GM23338 (cell line): Measurements from ENCODE around the gene BIRC7. TPM values are rescaled to one million over a fixed set of nuclear protein-coding genes. Genes with fewer than 3 reads are reported as not detected.

ENCODE experiments used
- ATAC-seq: fragments of 200-7000 bp; cut with Tn5 transposase; 3 replicates; pipeline ENCODE4 v1.9.1; 2020
- DNase-seq: peaks from one replicate; pipeline ENCODE4 v3.0.0-alpha.2; 2015; ENCODE audit warnings: low spot score
- H2AFZ ChIP-seq: fragments of 200-600 bp; sonication (generic); 2 replicates; pipeline ENCODE4 v1.8.0; 2016; ENCODE audit warnings: antibody characterized with exemption, mild to moderate bottlenecking, moderate library complexity
- H3F3A ChIP-seq: fragments of 200-600 bp; sonication (generic); replicated peaks from 2 replicates; pipeline ENCODE4 v1.8.0; 2017; ENCODE audit warnings: antibody characterized with exemption, mixed run types, low read depth
- H3K27ac ChIP-seq: fragments of 200-600 bp; sonication (generic); 2 replicates; pipeline ENCODE4 v1.6.1; 2016; ENCODE audit warnings: low read depth
- H3K27me3 ChIP-seq: fragments of 200-600 bp; sonication (generic); 2 replicates; pipeline ENCODE4 v1.8.0; 2016; ENCODE audit warnings: mild to moderate bottlenecking, mixed run types, moderate library complexity; ENCODE audit not compliant: insufficient read depth
- H3K36me3 ChIP-seq: fragments of 200-600 bp; sonication (generic); 2 replicates; pipeline ENCODE4 v1.8.0; 2016; ENCODE audit warnings: mild to moderate bottlenecking; ENCODE audit not compliant: insufficient read depth
- H3K4me1 ChIP-seq: fragments of 200-600 bp; sonication (generic); 2 replicates; pipeline ENCODE4 v1.8.0; 2016; ENCODE audit warnings: mild to moderate bottlenecking, moderate library complexity; ENCODE audit not compliant: insufficient read depth
- H3K4me2 ChIP-seq: fragments of 200-600 bp; sonication (generic); 2 replicates; pipeline ENCODE4 v1.7.1; 2017; ENCODE audit warnings: mixed run types
- H3K4me3 ChIP-seq: fragments of 200-600 bp; sonication (generic); 2 replicates; pipeline ENCODE4 v1.6.1; 2016; ENCODE audit warnings: mixed run types
- H3K79me2 ChIP-seq: fragments of 200-600 bp; sonication (generic); replicated peaks from 2 replicates; pipeline ENCODE4 v1.8.0; 2017; ENCODE audit warnings: mild to moderate bottlenecking; ENCODE audit not compliant: insufficient read depth
- H3K9me2 ChIP-seq: fragments of 200-600 bp; sonication (generic); 2 replicates; pipeline ENCODE4 v1.8.0; 2017; ENCODE audit not compliant: insufficient read depth
- H4K20me1 ChIP-seq: fragments of 200-600 bp; sonication (generic); replicated peaks from 2 replicates; pipeline ENCODE4 v1.8.0; 2017; ENCODE audit warnings: mild to moderate bottlenecking; ENCODE audit not compliant: insufficient read depth
- H3K27ac Mint-ChIP-seq: 2 replicates; pipeline ENCODE4 v1.8.0; 2020; ENCODE audit warnings: inconsistent platforms, mild to moderate bottlenecking, moderate library complexity, mixed read lengths
- H3K27me3 Mint-ChIP-seq: 3 replicates; pipeline ENCODE4 v1.8.0; 2022; ENCODE audit warnings: low read depth, mild to moderate bottlenecking, moderate library complexity, mixed read lengths, inconsistent platforms; ENCODE audit not compliant: insufficient read depth, poor library complexity
- H3K36me3 Mint-ChIP-seq: 3 replicates; pipeline ENCODE4 v1.8.0; 2021; ENCODE audit warnings: low read depth, mild to moderate bottlenecking, inconsistent platforms, moderate library complexity, mixed read lengths
- H3K4me1 Mint-ChIP-seq: 3 replicates; pipeline ENCODE4 v1.8.0; 2020; ENCODE audit warnings: mild to moderate bottlenecking, inconsistent platforms, mixed read lengths
- H3K4me3 Mint-ChIP-seq: 3 replicates; pipeline ENCODE4 v1.8.0; 2021; ENCODE audit warnings: moderate library complexity, mild to moderate bottlenecking, inconsistent platforms, mixed read lengths
- H3K9me3 Mint-ChIP-seq: 3 replicates; pipeline ENCODE4 v1.8.0; 2020; ENCODE audit warnings: moderate library complexity, mild to moderate bottlenecking, inconsistent platforms, mixed read lengths
- CREB1 ChIP-seq: fragments of 250-450 bp; sonication (Bioruptor Pico); IDR thresholded peaks from 2 replicates; pipeline ENCODE4 v1.5.0; 2020; ENCODE audit warnings: low read depth, mild to moderate bottlenecking, moderate library complexity
- CTCF ChIP-seq, 2 experiments: fragments of 200-600 bp in 1 of 2; sonication (generic) in 1 of 2; conservative IDR thresholded peaks; 2 replicates each; pipeline versions ENCODE4 v1.5.1 to v1.6.1; 2016 to 2017; ENCODE audit warnings: antibody characterized with exemption in 2 of 2, low read depth in 2 of 2, mild to moderate bottlenecking in 2 of 2, moderate library complexity in 1 of 2
- EZH2phosphoT487 ChIP-seq: fragments of 200-600 bp; sonication (generic); IDR thresholded peaks from one replicate; pipeline ENCODE4 v1.8.1; 2018; ENCODE audit warnings: antibody characterized with exemption; ENCODE audit not compliant: unreplicated experiment
- NANOG ChIP-seq: IDR thresholded peaks from 2 replicates; pipeline ENCODE4 v1.6.1; 2016; ENCODE audit warnings: antibody characterized with exemption, borderline replicate concordance
- POLR2AphosphoS5 ChIP-seq: IDR thresholded peaks from 2 replicates; pipeline ENCODE4 v1.6.1; 2016; ENCODE audit warnings: antibody characterized with exemption, low read depth
- STAT1 ChIP-seq: IDR thresholded peaks from one replicate; pipeline ENCODE4 v1.6.1; 2016; ENCODE audit warnings: antibody characterized with exemption; ENCODE audit not compliant: unreplicated experiment
- ZNF114 ChIP-seq: fragments of 250-450 bp; sonication (Bioruptor Pico); IDR thresholded peaks from 2 replicates; pipeline ENCODE4 v1.5.0; 2020; ENCODE audit warnings: mild to moderate bottlenecking, moderate library complexity
- polyA plus RNA-seq: library from polyadenylated mRNA; unstranded; fragments of >200 nt; fragmentation: Nextera tagmentation; extraction: Ambion mirVana; gene quantifications from 2 replicates; pipeline ENCODE4 v1.2.1, GENCODE V29; 2016
- total RNA-seq: library from RNA; depleted of rRNA; stranded (reverse); fragments of >200 nt; shearing (Covaris generic); gene quantifications from 2 replicates; pipeline ENCODE4 v1.2.3, GENCODE V29; 2014
- TF ChIP-seq, protein P1 (sequence below): IDR thresholded peaks from one replicate; pipeline ENCODE4 v1.6.1; 2018; ENCODE audit warnings: antibody characterized with exemption; ENCODE audit not compliant: unreplicated experiment
- TF ChIP-seq, protein P2 (sequence below): fragments of 250-450 bp; sonication (Bioruptor Pico); IDR thresholded peaks from 2 replicates; pipeline ENCODE4 v1.5.0; 2020; ENCODE audit warnings: mild to moderate bottlenecking, moderate library complexity

BIRC7 gene
- total and polyA plus RNA-seq, 2 experiments from 2014 or later: 0.16 to 0.24 TPM

- Histone ChIP-seq H4K20me1 (no peaks in the 10 kb centered on the region), H3K27ac (no peak within 1 kb of the TSS), H3F3A (no peaks in the 10 kb centered on the region), H3K27me3 (peaks cover 40% of the 10 kb centered on the region), H3K36me3 (no peaks in the 10 kb centered on the region), H2AFZ (peak within 1 kb of the TSS; percentile 92), H3K4me2 (peak within 1 kb of the TSS; percentile 90), H3K4me1 (no peaks in the 10 kb centered on the region; the same call in 1 of the 2 replicates), H3K9me2 (no peaks in the 10 kb centered on the region), H3K79me2 (no peaks in the 10 kb centered on the region), H3K4me3 (peak within 1 kb of the TSS; percentile 75)
- TF ChIP-seq POLR2AphosphoS5 (no peak), CTCF (conservative IDR thresholded peaks at IDR 0.05; ENCODE audit: low read depth in 2 of 2) (no peak), STAT1 (no peak), NANOG (no peak), EZH2phosphoT487 (no peak), CREB1 (CRISPR knock-in tag) (no peak), ZNF114 (no peak)
- TF ChIP-seq, protein P1, sequence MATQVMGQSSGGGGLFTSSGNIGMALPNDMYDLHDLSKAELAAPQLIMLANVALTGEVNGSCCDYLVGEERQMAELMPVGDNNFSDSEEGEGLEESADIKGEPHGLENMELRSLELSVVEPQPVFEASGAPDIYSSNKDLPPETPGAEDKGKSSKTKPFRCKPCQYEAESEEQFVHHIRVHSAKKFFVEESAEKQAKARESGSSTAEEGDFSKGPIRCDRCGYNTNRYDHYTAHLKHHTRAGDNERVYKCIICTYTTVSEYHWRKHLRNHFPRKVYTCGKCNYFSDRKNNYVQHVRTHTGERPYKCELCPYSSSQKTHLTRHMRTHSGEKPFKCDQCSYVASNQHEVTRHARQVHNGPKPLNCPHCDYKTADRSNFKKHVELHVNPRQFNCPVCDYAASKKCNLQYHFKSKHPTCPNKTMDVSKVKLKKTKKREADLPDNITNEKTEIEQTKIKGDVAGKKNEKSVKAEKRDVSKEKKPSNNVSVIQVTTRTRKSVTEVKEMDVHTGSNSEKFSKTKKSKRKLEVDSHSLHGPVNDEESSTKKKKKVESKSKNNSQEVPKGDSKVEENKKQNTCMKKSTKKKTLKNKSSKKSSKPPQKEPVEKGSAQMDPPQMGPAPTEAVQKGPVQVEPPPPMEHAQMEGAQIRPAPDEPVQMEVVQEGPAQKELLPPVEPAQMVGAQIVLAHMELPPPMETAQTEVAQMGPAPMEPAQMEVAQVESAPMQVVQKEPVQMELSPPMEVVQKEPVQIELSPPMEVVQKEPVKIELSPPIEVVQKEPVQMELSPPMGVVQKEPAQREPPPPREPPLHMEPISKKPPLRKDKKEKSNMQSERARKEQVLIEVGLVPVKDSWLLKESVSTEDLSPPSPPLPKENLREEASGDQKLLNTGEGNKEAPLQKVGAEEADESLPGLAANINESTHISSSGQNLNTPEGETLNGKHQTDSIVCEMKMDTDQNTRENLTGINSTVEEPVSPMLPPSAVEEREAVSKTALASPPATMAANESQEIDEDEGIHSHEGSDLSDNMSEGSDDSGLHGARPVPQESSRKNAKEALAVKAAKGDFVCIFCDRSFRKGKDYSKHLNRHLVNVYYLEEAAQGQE: no peak
- TF ChIP-seq, protein P2, sequence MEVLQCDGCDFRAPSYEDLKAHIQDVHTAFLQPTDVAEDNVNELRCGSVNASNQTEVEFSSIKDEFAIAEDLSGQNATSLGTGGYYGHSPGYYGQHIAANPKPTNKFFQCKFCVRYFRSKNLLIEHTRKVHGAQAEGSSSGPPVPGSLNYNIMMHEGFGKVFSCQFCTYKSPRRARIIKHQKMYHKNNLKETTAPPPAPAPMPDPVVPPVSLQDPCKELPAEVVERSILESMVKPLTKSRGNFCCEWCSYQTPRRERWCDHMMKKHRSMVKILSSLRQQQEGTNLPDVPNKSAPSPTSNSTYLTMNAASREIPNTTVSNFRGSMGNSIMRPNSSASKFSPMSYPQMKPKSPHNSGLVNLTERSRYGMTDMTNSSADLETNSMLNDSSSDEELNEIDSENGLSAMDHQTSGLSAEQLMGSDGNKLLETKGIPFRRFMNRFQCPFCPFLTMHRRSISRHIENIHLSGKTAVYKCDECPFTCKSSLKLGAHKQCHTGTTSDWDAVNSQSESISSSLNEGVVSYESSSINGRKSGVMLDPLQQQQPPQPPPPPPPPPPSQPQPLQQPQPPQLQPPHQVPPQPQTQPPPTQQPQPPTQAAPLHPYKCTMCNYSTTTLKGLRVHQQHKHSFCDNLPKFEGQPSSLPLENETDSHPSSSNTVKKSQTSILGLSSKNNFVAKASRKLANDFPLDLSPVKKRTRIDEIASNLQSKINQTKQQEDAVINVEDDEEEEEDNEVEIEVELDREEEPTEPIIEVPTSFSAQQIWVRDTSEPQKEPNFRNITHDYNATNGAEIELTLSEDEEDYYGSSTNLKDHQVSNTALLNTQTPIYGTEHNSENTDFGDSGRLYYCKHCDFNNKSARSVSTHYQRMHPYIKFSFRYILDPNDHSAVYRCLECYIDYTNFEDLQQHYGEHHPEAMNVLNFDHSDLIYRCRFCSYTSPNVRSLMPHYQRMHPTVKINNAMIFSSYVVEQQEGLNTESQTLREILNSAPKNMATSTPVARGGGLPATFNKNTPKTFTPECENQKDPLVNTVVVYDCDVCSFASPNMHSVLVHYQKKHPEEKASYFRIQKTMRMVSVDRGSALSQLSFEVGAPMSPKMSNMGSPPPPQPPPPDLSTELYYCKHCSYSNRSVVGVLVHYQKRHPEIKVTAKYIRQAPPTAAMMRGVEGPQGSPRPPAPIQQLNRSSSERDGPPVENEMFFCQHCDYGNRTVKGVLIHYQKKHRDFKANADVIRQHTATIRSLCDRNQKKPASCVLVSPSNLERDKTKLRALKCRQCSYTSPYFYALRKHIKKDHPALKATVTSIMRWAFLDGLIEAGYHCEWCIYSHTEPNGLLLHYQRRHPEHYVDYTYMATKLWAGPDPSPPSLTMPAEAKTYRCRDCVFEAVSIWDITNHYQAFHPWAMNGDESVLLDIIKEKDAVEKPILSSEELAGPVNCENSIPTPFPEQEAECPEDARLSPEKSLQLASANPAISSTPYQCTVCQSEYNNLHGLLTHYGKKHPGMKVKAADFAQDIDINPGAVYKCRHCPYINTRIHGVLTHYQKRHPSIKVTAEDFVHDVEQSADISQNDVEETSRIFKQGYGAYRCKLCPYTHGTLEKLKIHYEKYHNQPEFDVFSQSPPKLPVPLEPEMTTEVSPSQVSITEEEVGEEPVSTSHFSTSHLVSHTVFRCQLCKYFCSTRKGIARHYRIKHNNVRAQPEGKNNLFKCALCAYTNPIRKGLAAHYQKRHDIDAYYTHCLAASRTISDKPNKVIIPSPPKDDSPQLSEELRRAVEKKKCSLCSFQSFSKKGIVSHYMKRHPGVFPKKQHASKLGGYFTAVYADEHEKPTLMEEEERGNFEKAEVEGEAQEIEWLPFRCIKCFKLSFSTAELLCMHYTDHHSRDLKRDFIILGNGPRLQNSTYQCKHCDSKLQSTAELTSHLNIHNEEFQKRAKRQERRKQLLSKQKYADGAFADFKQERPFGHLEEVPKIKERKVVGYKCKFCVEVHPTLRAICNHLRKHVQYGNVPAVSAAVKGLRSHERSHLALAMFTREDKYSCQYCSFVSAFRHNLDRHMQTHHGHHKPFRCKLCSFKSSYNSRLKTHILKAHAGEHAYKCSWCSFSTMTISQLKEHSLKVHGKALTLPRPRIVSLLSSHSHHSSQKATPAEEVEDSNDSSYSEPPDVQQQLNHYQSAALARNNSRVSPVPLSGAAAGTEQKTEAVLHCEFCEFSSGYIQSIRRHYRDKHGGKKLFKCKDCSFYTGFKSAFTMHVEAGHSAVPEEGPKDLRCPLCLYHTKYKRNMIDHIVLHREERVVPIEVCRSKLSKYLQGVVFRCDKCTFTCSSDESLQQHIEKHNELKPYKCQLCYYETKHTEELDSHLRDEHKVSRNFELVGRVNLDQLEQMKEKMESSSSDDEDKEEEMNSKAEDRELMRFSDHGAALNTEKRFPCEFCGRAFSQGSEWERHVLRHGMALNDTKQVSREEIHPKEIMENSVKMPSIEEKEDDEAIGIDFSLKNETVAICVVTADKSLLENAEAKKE: no peak
- peak; percentile 17 for ATAC-seq
- Mint-ChIP-seq H3K4me1 (peaks cover 24% of the 10 kb centered on the region), H3K9me3 (peaks cover 3% of the 10 kb centered on the region; the same call in 2 of the 3 replicates), H3K27ac (no peak within 1 kb of the TSS), H3K36me3 (no peaks in the 10 kb centered on the region; the same call in 2 of the 3 replicates), H3K27me3 (peaks cover 48% of the 10 kb centered on the region), H3K4me3 (peak within 1 kb of the TSS; percentile 79)
- DNase-seq: peak; percentile 39
Observed at GRCh38 chr20:63254232-63254605, 18.5 kb downstream of the BIRC7 start, which contains the start of gene NKAIN4. NKAIN4 (minus strand) TSS chr20:63254463; CDS start chr20:63254450, 13 bp downstream.
